HepG2 (cell line): ENCODE measurements around the gene RNF10. TPM values are rescaled to one million over a fixed set of nuclear protein-coding genes. Genes with fewer than 3 reads are reported as not detected.

Experiments used
- ARNT ChIP-seq: fragments of 450-650 bp; IDR thresholded peaks from 2 replicates; pipeline ENCODE4 v1.6.1; 2017
- KDM4B ChIP-seq: sonication (generic); formaldehyde crosslinking; IDR thresholded peaks from 2 replicates; pipeline ENCODE4 v1.4.0; 2020; ENCODE audit warnings: missing genetic modification reagents
- MIER2 ChIP-seq: IDR thresholded peaks from 2 replicates; pipeline ENCODE4 v1.6.1; 2016; ENCODE audit warnings: missing biosample characterization, missing genetic modification reagents
- MTA3 ChIP-seq: sonication (generic); formaldehyde crosslinking; IDR thresholded peaks from 2 replicates; pipeline ENCODE4 v1.4.0; 2020; ENCODE audit warnings: missing genetic modification reagents
- MTF1 ChIP-seq: sonication (generic); formaldehyde crosslinking; IDR thresholded peaks from 2 replicates; pipeline ENCODE4 v1.5.0; 2020; ENCODE audit warnings: missing genetic modification reagents
- PAWR ChIP-seq: sonication (generic); formaldehyde crosslinking; IDR thresholded peaks from 2 replicates; pipeline ENCODE4 v1.4.0; 2020; ENCODE audit warnings: missing genetic modification reagents, mild to moderate bottlenecking, borderline replicate concordance
- RAD51 ChIP-seq: fragments of 450-650 bp; IDR thresholded peaks from 2 replicates; pipeline ENCODE4 v1.6.1; 2016; ENCODE audit warnings: borderline replicate concordance
- ZFP90 ChIP-seq: sonication (generic); formaldehyde crosslinking; IDR thresholded peaks from 2 replicates; pipeline ENCODE4 v1.8.0; 2022; ENCODE audit warnings: missing genetic modification reagents, mild to moderate bottlenecking, inconsistent platforms, borderline replicate concordance
- ZNF652 ChIP-seq: IDR thresholded peaks from 2 replicates; pipeline ENCODE4 v1.6.1; 2016; ENCODE audit warnings: low read depth, borderline replicate concordance
- ZNF776 ChIP-seq: sonication (generic); formaldehyde crosslinking; IDR thresholded peaks from 2 replicates; pipeline ENCODE4 v1.4.0; 2020; ENCODE audit warnings: mild to moderate bottlenecking, missing genetic modification reagents
- ZNF83 ChIP-seq: sonication (generic); formaldehyde crosslinking; IDR thresholded peaks from 2 replicates; pipeline ENCODE4 v1.4.0; 2020; ENCODE audit warnings: missing genetic modification reagents, mild to moderate bottlenecking, borderline replicate concordance
- polyA plus RNA-seq, 8 experiments: library from polyadenylated mRNA; depleted of rRNA in 3 of 8; stranded (reverse) in 7 of 8; unstranded in 1 of 8; fragments of >200 nt; fragmentation: Illumina TruSeq in 4 of 8; extraction: Trizol in 4 of 8; gene quantifications; 2 replicates each; pipeline versions ENCODE4 v1.2.1 to v1.2.3, GENCODE V29; 2011 to 2016; ENCODE audit warnings: low read depth in 4 of 8, missing spikeins in 1 of 8, mixed read lengths in 1 of 8; ENCODE audit not compliant: insufficient read depth in 1 of 8
- total RNA-seq, 5 experiments: library from RNA; depleted of rRNA; stranded (reverse); fragments of >200 nt; fragmentation: Illumina TruSeq; extraction: Trizol; gene quantifications; 2 replicates each; pipeline ENCODE4 v1.2.3, GENCODE V29; 2016; ENCODE audit warnings: low read depth in 1 of 5
- TF ChIP-seq, protein P1 (sequence below): sonication (generic); formaldehyde crosslinking; IDR thresholded peaks from 2 replicates; pipeline ENCODE4 v1.4.0; 2020; ENCODE audit warnings: missing genetic modification reagents
- TF ChIP-seq, protein P2 (sequence below): sonication (generic); formaldehyde crosslinking; IDR thresholded peaks from 2 replicates; pipeline ENCODE4 v1.5.0; 2020; ENCODE audit warnings: missing genetic modification reagents
- TF ChIP-seq, protein P3 (sequence below), 2 experiments: fragments of 450-650 bp in 1 of 2; sonication (generic) in 1 of 2; formaldehyde crosslinking in 1 of 2; IDR thresholded peaks; 2 replicates each; pipeline versions ENCODE4 v1.6.1 to v1.8.0; 2016 to 2022; ENCODE audit warnings: antibody characterized with exemption in 1 of 2, mild to moderate bottlenecking in 1 of 2, missing genetic modification reagents in 1 of 2

The RNF10 gene
- total and polyA plus RNA-seq, 2 of the 13 experiments (the other 11 are each of a cell fraction or from before 2014, with no cell fraction given), result 62.5 to 88.0 TPM

DNA sequence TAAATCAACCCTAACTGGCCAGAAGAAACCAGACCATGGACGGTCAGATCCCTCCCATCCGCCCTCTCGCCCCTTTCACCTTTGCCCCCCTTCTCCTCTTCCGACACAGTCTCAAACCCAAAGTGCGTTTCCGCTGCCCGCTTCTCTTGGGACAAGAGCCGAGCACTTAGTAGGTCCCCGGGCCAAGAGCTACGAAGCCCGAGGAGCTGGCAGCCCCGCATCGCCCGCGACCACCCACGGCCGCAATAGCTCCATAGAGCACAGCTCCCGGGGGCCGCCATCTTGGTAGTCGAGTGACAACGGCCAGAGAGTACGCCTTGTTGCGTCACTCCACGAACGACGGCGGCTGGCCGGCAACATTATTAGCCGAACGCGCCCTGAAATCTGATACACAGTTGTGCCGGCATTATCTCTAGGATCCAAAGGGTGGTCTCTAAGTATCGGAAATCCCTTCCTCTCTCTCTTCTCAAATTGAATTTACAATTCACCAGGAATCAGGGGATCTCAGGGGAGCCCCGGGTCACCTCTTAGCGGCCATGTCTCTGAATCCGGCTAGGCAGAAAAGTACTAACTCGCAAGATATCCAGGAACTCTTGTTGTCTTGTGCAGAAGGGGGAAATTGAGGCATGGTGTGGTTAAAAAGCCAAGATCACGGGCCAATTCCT lies 5.2 kb upstream of the RNF10 start, which contains the start of gene COQ5 (continued):
- no peak for TF ChIP-seq ZNF83 (CRISPR knock-in tag)
- TF ChIP-seq KDM4B (CRISPR knock-in tag), result no peak
- TF ChIP-seq, protein P1, sequence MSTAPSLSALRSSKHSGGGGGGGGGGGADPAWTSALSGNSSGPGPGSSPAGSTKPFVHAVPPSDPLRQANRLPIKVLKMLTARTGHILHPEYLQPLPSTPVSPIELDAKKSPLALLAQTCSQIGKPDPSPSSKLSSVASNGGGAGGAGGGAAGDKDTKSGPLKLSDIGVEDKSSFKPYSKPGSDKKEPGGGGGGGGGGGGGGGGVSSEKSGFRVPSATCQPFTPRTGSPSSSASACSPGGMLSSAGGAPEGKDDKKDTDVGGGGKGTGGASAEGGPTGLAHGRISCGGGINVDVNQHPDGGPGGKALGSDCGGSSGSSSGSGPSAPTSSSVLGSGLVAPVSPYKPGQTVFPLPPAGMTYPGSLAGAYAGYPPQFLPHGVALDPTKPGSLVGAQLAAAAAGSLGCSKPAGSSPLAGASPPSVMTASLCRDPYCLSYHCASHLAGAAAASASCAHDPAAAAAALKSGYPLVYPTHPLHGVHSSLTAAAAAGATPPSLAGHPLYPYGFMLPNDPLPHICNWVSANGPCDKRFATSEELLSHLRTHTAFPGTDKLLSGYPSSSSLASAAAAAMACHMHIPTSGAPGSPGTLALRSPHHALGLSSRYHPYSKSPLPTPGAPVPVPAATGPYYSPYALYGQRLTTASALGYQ (CRISPR knock-in tag), result peak; percentile 39; the same call in 1 of the 2 replicates
- TF ChIP-seq PAWR (CRISPR knock-in tag), result no peak
- no peak for TF ChIP-seq MIER2 (CRISPR knock-in tag)
- TF ChIP-seq RAD51, result no peak
- TF ChIP-seq MTA3 (CRISPR knock-in tag), result no peak
- no peak for TF ChIP-seq ZNF652 (CRISPR knock-in tag)
- no peak for TF ChIP-seq ZFP90 (CRISPR knock-in tag)
- TF ChIP-seq, protein P2, sequence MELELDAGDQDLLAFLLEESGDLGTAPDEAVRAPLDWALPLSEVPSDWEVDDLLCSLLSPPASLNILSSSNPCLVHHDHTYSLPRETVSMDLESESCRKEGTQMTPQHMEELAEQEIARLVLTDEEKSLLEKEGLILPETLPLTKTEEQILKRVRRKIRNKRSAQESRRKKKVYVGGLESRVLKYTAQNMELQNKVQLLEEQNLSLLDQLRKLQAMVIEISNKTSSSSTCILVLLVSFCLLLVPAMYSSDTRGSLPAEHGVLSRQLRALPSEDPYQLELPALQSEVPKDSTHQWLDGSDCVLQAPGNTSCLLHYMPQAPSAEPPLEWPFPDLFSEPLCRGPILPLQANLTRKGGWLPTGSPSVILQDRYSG (CRISPR knock-in tag), result no peak
- TF ChIP-seq MTF1, result no peak
- TF ChIP-seq ARNT, result no peak
- TF ChIP-seq ZNF776 (CRISPR knock-in tag), result 0 out of 2 replicates have a peak, but pooled peaks have one; percentile 62
- TF ChIP-seq, protein P3, sequence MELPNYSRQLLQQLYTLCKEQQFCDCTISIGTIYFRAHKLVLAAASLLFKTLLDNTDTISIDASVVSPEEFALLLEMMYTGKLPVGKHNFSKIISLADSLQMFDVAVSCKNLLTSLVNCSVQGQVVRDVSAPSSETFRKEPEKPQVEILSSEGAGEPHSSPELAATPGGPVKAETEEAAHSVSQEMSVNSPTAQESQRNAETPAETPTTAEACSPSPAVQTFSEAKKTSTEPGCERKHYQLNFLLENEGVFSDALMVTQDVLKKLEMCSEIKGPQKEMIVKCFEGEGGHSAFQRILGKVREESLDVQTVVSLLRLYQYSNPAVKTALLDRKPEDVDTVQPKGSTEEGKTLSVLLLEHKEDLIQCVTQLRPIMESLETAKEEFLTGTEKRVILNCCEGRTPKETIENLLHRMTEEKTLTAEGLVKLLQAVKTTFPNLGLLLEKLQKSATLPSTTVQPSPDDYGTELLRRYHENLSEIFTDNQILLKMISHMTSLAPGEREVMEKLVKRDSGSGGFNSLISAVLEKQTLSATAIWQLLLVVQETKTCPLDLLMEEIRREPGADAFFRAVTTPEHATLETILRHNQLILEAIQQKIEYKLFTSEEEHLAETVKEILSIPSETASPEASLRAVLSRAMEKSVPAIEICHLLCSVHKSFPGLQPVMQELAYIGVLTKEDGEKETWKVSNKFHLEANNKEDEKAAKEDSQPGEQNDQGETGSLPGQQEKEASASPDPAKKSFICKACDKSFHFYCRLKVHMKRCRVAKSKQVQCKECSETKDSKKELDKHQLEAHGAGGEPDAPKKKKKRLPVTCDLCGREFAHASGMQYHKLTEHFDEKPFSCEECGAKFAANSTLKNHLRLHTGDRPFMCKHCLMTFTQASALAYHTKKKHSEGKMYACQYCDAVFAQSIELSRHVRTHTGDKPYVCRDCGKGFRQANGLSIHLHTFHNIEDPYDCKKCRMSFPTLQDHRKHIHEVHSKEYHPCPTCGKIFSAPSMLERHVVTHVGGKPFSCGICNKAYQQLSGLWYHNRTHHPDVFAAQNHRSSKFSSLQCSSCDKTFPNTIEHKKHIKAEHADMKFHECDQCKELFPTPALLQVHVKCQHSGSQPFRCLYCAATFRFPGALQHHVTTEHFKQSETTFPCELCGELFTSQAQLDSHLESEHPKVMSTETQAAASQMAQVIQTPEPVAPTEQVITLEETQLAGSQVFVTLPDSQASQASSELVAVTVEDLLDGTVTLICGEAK (IDR thresholded peaks at IDR 0.05), result no peak
- TF ChIP-seq, protein P3 (CRISPR knock-in tag; IDR thresholded peaks at IDR 0.05), result peak; percentile 25; the same call in 1 of the 2 replicates
